Activated naive CD4-positive, alpha-beta T cell treated with anti-CD3 and anti-CD28 coated beads for 36 hours (primary cell): ENCODE measurements around the gene TMEM203. TPM values are rescaled to one million over a fixed set of nuclear protein-coding genes. Genes with fewer than 3 reads are reported as not detected.

ENCODE experiments used
- CTCF ChIA-PET: fragments of 350-600 bp; sonication (Branson Sonifier 250); formaldehyde crosslinking; loops from one replicate; lab custom pipeline; 2021; ENCODE audit warnings: antibody characterized with exemption; lab: Charles Lee
- DNase-seq: peaks from one replicate; pipeline ENCODE4 v3.0.0-alpha.2; 2020
- H3K27ac Mint-ChIP-seq: one replicate; pipeline ENCODE4 v1.8.0; 2021; ENCODE audit warnings: mild to moderate bottlenecking, mixed read lengths
- H3K27me3 Mint-ChIP-seq: one replicate; pipeline ENCODE4 v1.8.0; 2021; ENCODE audit warnings: low read depth, mixed read lengths
- H3K36me3 Mint-ChIP-seq: one replicate; pipeline ENCODE4 v1.8.0; 2021; ENCODE audit warnings: low read depth, mixed read lengths
- H3K4me1 Mint-ChIP-seq: one replicate; pipeline ENCODE4 v1.8.0; 2021; ENCODE audit warnings: low read depth, mixed read lengths
- H3K4me3 Mint-ChIP-seq: one replicate; pipeline ENCODE4 v1.8.0; 2021; ENCODE audit warnings: mild to moderate bottlenecking, moderate library complexity, mixed read lengths
- H3K9me3 Mint-ChIP-seq: one replicate; pipeline ENCODE4 v1.8.0; 2021; ENCODE audit warnings: mixed read lengths
- intact Hi-C: fragments of 100-400 bp; cut with micrococcal nuclease; formaldehyde crosslinking; loops from one replicate; pipeline ENCODE4 v1.15.1; 2023
- total RNA-seq, 2 experiments: library from RNA; stranded (reverse); gene quantifications; one replicate each; pipeline ENCODE4 v1.2.3, GENCODE V29; 2021

TMEM203 gene
- total RNA-seq, 2 experiments from 2014 or later = 21.8 to 23.2 TPM

GRCh38 chr9:137167277-137167746 is 38.1 kb downstream of the TMEM203 start:
- Mint-ChIP-seq H3K36me3 (no peaks in the 10 kb centered on the region), H3K4me3 (no peak overlapping the region), H3K27me3 (peaks cover 26% of the 10 kb centered on the region), H3K4me1 (peaks cover 1% of the 10 kb centered on the region), H3K27ac (no peak overlapping the region), H3K9me3 (no peaks in the 10 kb centered on the region)
- intact Hi-C loops = no loop called here
- CTCF ChIA-PET = no interaction called here
- no peak for DNase-seq

GRCh38 chr9:137166380-137167229 is 38.8 kb downstream of the TMEM203 start:
- H3K4me1 Mint-ChIP-seq = peaks cover 1% of the 10 kb centered on the region
- DNase-seq = no peak
- H3K9me3 Mint-ChIP-seq = no peaks in the 10 kb centered on the region
- no peaks in the 10 kb centered on the region for H3K36me3 Mint-ChIP-seq
- no peak overlapping the region for H3K4me3 Mint-ChIP-seq
- CTCF ChIA-PET = no interaction called here
- H3K27ac Mint-ChIP-seq = no peak overlapping the region
- peaks cover 29% of the 10 kb centered on the region for H3K27me3 Mint-ChIP-seq
- intact Hi-C loops = no loop called here

GRCh38 chr9:137165250-137165836 is 40.1 kb downstream of the TMEM203 start:
- Mint-ChIP-seq H3K27ac (no peak overlapping the region), H3K4me3 (no peak overlapping the region), H3K9me3 (no peaks in the 10 kb centered on the region), H3K27me3 (peaks cover 22% of the 10 kb centered on the region), H3K36me3 (no peaks in the 10 kb centered on the region), H3K4me1 (peaks cover 1% of the 10 kb centered on the region)
- no peak for DNase-seq
- intact Hi-C loops = no loop called here
- CTCF ChIA-PET = no interaction called here

- CTCF ChIA-PET = no interaction called here
- H3K9me3 Mint-ChIP-seq = no peaks in the 10 kb centered on the region
- no peaks in the 10 kb centered on the region for H3K36me3 Mint-ChIP-seq
- peaks cover 23% of the 10 kb centered on the region for H3K27me3 Mint-ChIP-seq
- H3K27ac Mint-ChIP-seq = no peak overlapping the region
- intact Hi-C loops = no loop called here
- H3K4me3 Mint-ChIP-seq = no peak overlapping the region
- H3K4me1 Mint-ChIP-seq = peaks cover 1% of the 10 kb centered on the region
- DNase-seq = no peak
Observed at GRCh38 chr9:137164370-137165249, 40.8 kb downstream of the TMEM203 start.

DNA sequence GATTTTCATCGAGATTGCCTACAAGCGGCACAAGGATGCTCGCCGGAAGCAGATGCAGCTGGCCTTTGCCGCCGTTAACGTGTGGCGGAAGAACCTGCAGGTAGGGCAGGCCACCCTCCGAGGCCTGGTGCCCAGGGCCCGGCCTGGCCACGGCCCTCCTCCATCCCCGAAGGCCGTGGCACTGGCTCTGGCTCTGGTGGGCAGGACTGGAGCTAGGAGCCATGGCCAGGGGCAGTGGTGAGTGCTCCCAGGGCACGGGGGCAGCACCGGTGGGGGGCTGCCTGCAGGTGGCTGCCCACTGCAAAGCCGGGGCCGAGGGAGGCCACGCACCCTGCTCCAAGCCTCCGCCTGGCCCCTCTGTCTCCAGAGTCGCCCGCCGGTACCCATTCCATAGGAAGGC is 41.6 kb downstream of the TMEM203 start:
- Mint-ChIP-seq H3K36me3 (no peaks in the 10 kb centered on the region), H3K4me1 (peaks cover 5% of the 10 kb centered on the region), H3K9me3 (no peaks in the 10 kb centered on the region), H3K4me3 (no peak overlapping the region), H3K27ac (no peak overlapping the region), H3K27me3 (peaks cover 29% of the 10 kb centered on the region)
- intact Hi-C loops = no loop called here
- CTCF ChIA-PET = no interaction called here
- DNase-seq = no peak

- Mint-ChIP-seq H3K4me1 (peaks cover 5% of the 10 kb centered on the region), H3K27ac (no peak overlapping the region), H3K27me3 (peaks cover 29% of the 10 kb centered on the region), H3K36me3 (no peaks in the 10 kb centered on the region), H3K9me3 (no peaks in the 10 kb centered on the region), H3K4me3 (no peak overlapping the region)
- intact Hi-C loops = no loop called here
- DNase-seq = no peak
- CTCF ChIA-PET = no interaction called here
Observed at GRCh38 chr9:137163365-137163715, 42.1 kb downstream of the TMEM203 start.

GRCh38 chr9:137162505-137163364 is 42.7 kb downstream of the TMEM203 start:
- no peaks in the 10 kb centered on the region for H3K9me3 Mint-ChIP-seq
- no peaks in the 10 kb centered on the region for H3K36me3 Mint-ChIP-seq
- no peak for DNase-seq
- H3K27me3 Mint-ChIP-seq = peaks cover 35% of the 10 kb centered on the region
- no peak overlapping the region for H3K4me3 Mint-ChIP-seq
- H3K4me1 Mint-ChIP-seq = peaks cover 5% of the 10 kb centered on the region
- H3K27ac Mint-ChIP-seq = no peak overlapping the region
- intact Hi-C loops = no loop called here
- CTCF ChIA-PET = no interaction called here

DNA sequence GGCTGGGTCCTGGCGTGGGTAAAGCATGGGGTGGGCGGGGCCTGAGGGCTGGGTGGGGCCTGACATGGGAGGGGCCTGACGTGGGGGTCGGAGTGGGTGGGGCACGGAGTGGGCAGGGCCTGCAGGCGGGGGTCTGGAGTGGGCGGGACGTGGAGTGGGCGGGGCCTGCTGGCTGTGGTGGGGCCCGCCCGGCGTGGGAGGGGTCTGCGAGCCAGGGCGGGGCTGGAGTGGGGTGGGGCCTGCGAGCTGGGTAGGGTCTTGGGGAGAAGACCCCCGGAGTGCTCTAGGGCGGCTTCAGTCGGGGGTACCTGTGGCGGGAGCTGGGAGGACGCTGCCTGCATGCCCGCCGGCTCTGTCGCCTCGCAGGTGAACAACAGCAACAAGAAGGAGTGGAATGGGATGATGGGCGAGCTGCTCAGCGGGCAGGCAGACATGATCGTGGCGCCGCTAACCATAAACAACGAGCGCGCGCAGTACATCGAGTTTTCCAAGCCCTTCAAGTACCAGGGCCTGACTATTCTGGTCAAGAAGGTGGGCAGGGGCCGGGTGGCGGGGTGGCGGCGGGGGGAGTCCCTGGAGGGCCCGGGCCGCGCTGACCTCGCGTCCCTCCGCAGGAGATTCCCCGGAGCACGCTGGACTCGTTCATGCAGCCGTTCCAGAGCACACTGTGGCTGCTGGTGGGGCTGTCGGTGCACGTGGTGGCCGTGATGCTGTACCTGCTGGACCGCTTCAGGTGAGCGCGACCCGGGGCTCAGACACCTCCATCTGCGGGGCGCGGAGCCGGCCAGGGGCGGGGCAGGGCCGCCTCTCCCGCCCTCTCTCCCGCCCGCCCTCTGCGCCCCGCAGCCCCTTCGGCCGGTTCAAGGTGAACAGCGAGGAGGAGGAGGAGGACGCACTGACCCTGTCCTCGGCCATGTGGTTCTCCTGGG is 43.6 kb downstream of the TMEM203 start:
- H3K27me3 Mint-ChIP-seq = peaks cover 39% of the 10 kb centered on the region
- CTCF ChIA-PET = no interaction called here
- H3K9me3 Mint-ChIP-seq = no peaks in the 10 kb centered on the region

DNA sequence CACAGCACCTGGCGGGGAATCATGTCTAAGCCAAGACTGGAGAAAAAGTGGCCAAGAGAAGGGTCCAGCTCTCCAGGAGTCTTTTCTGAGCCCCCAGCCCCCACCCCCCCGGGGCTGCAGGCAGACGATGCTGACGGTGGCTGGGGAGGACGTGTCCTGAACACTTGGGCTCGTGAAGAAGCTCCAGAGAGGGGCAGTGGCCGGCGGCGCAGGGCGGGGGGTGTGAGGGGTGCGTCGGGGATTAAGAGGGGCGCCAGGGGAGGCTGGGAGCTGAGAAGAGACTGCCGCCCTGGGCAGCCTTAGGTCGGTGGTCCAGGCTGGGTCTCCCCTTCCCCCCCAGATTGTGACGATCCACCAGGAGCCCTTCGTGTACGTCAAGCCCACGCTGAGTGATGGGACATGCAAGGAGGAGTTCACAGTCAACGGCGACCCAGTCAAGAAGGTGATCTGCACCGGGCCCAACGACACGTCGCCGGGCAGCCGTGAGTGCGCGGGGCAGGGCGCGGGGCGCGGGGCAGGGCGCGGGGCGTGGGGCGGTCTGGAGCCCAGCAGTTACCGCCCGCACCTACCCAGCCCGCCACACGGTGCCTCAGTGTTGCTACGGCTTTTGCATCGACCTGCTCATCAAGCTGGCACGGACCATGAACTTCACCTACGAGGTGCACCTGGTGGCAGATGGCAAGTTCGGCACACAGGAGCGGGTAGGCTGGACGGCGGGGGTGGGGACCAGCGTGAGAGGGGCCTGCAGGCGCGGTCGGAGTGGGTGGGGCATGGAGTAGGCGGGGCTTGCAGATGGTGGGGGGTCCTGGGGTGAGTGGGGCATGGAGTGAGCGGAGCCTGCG is 44.5 kb downstream of the TMEM203 start:
- Mint-ChIP-seq H3K27me3 (peaks cover 39% of the 10 kb centered on the region), H3K4me3 (no peak overlapping the region), H3K36me3 (no peaks in the 10 kb centered on the region), H3K27ac (no peak overlapping the region), H3K4me1 (peaks cover 4% of the 10 kb centered on the region), H3K9me3 (no peaks in the 10 kb centered on the region)
- intact Hi-C loops = no loop called here
- DNase-seq = no peak
- CTCF ChIA-PET = no interaction called here

More for the DNA sequence above, 43.6 kb downstream of the TMEM203 start:
- Mint-ChIP-seq H3K27ac (no peak overlapping the region), H3K4me3 (no peak overlapping the region), H3K4me1 (peaks cover 4% of the 10 kb centered on the region), H3K36me3 (no peaks in the 10 kb centered on the region)
- no peak for DNase-seq
- intact Hi-C loops = no loop called here

DNA sequence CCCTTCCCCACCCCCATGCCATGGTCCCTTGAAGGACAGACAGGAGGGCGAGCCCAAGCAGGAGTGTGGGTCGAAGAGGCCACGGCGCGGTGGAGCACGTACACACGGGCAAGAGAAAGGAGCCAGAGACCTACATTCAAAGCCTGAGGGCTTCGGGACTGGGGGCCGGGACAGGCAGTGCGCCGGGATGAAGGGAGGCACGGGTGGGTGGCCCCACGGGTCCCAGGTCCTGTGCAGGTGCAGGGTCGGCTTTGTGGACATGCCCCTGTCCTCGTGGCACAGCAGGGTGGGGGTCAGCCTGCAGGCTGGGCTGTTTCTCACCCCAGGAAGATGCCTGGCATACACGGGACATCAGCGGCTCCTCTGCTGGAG is 45.4 kb downstream of the TMEM203 start:
- no peak overlapping the region for H3K27ac Mint-ChIP-seq
- CTCF ChIA-PET = no interaction called here
- intact Hi-C loops = no loop called here

More for the DNA sequence above, 45.4 kb downstream of the TMEM203 start:
- Mint-ChIP-seq H3K27me3 (peaks cover 45% of the 10 kb centered on the region), H3K36me3 (no peaks in the 10 kb centered on the region), H3K9me3 (no peaks in the 10 kb centered on the region), H3K4me3 (no peak overlapping the region), H3K4me1 (peaks cover 4% of the 10 kb centered on the region)
- DNase-seq = no peak
